Measurements from ENCODE around the gene TM4SF18.
"Not testable (repeated sequence)": the region's sequence is repeated elsewhere in the genome, so short reads cannot be mapped to it uniquely, and the experiment has no call there.

Gene TM4SF18

DNA sequence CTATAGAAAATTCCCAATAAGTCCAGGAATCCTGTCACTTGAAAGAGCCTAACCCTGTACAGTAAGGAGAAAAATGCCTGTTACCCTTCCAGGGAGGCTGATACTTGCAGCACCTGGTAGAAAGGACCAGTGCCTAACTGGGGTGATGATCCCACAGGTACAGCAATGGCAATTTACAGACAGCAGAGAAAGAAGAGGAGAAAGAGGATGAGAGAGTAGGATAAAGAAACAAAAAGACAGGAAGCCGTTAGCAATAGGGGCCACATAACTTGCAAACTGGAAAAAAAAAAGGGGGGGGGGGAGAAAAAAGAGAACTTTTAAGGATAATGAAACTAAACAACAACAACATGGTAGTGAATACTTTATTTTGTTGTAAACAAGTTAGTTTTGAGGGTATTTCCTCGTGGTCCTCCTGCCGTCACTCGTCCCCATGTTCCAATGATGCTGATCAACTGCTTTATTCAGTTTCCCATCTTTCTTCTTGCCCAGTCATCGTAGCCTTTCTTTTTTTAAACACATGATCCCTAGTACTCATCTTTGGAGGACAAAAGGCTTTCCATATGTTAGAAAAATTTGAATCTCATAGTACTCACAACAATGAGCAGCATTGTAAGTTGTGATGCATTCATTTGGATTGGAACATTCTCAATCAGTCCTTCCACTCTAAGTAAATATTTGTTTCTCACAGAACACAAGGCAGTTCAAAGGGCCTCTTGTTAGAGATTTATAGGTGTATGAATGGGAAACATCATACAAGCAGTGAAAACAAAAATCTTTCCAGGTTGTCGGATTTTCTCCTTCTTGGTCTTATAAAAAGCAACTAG is 35.5 kb upstream of the TM4SF18 start:
- no peak for DNase-seq (ENCODE audit: low read depth in 2 of 2)

DNA sequence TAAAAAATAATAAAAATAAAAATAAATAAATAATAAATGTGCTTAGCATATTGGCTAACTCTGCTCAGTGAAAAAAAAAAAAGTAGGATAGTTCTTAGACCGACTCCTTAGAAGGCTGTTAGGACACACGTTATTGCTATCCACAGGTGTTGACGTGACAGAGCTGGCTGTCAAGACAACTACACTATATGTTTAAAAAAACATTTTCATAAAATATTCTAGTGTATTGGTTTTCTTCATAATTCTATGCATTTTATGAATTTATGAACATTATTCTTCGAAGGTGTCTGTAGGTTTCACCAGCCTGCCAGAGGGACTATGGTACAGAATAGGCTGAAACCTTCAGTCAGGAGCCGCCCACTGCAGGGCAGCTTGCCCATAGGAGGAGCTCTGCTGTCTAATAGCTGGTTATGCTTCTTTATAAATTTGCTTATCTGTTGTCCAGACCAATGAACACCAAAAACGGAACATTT is 34.8 kb upstream of the TM4SF18 start:
- no peak for DNase-seq (ENCODE audit: low read depth in 2 of 2)

DNA sequence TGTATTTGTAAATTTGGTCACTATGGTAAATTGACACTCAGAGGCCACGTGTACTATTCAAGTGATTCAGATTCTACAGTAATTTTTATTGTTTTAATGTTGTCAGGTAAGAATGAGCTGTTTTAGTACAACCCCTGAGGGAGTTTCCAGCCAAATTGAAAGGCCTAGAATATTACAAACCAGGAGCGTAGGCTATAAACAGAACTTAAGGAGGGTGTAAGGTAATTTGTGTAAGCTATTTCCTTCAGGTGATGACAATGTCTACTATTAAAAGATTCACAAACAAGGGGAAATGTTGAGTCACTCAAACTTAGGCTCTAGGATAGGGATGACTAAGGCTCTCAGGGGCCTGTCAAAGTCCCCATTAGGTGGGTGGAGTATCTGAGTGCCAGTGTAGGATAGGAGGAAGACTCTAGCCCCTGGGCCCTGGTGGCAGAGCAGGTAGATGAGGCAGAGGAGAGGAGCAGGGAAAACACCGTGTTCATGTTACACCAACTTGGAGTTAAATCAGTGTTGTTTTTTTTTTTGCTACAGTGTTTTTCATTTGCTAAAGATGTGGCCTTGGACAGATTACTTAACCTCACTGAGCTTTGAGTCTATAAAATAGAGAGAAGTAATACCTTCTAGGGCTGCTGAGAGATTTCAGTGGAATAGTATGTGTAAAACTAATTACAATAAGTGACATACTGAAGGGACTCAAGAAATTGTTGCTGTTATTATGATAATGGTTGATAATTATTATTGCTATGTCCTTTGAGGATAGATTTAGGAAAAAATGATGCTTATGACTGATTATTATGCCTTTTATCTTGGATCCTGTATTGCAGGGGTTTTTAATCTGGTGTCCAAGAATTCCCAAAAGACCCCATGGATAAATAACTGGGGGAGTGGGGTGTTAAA is 33.8 kb upstream of the TM4SF18 start:
- DNase-seq (ENCODE audit: low read depth in 2 of 2): no peak

DNA sequence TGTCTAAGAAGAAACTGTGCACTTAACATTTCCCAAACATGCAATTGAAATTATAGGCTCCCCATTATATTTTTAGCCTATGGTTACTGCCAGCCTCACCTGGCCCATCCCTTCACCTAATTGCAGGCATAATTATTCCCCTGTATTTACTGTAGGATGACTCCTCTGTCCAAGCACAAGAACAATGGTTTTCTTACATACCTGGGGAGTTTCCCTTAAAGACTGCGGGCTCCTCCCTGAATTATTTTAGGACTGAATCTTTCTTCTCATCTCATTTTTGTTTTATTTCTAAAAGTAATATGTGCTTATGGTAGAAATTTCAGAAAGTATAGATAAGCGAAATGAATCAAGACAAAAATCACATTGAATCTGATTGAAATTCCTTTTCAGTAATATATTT is 32.6 kb upstream of the TM4SF18 start:
- DNase-seq (ENCODE audit: low read depth in 2 of 2): no peak

DNA sequence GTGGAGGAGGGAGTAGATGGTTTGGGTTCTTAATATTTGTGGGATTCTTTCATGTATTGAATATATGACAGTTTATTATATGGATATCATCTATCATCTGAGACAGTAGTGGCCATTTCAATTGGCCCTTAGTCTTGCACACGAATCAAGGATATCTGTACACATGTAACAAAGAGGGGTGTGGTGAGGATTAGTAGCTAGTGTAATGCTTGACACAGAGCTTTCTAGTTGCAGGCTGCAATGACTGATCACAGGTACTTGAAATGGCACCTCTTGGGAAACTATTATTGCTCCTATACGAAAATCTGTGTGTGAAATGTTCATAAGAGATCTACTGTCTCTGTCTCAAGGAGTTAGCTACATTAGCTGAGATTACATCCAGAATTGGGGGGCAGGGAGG is 31.2 kb upstream of the TM4SF18 start:
- no peak for DNase-seq (ENCODE audit: low read depth in 2 of 2)

DNA sequence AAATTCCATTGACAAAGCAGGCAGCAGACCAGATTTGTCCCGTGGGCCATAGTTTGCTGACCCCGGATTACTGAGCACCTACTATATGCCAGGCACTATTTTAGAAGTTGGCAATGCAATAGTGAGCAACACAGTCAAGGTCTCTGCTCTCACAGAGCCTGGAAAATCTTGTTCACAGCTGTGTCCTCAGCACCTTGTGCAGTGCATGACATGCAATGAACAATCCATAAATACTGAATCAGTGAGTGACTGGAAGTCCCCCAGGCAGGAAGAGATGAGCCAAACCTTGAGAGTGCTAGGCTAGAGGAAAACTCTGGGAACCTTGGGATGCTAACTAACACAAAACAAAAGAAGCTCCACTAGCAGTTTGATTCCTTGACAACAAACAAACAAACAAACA is 29.6 kb upstream of the TM4SF18 start:
- no peak for DNase-seq (ENCODE audit: low read depth in 2 of 2)

DNA sequence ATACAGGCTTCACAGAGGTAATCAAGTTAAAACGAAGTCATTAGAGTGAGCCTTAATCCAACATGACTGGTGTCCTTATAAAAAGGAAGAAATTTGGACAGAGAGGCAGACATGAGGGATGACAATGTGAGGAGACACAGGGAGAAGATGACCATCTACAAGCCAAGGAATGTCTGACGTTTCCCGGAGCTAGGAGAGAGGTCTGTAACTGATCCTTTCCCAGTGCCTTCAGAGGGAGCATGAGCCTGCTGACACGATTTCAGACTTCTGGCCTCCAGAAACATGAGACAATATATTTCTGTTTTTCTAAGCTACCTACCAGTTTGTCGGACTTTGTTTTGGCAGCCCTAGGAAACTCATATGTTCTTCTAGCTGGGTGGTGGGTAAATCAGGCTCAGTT is 28.9 kb upstream of the TM4SF18 start:
- DNase-seq (ENCODE audit: low read depth in 2 of 2): no peak

DNA sequence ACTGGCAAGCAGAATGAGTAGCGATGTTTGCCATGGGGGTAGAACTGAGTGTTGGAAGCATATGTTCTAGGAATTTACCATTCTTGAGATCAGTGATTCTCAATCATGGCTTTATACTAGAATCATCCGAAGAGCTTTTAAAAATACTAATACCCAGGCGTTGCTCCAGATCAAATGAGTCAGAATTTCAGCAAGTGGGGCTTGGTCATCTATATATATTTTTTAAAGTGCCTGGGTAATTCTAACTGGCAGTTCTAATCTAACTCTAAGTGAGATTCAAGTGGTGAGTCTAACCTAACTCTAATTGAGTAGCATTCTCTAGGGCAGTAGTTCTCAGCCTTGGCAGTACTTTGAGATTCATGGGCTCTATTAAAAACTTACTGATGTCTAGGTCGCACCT is 23.2 kb upstream of the TM4SF18 start:
- no peak for DNase-seq (ENCODE audit: low read depth in 2 of 2)

DNA sequence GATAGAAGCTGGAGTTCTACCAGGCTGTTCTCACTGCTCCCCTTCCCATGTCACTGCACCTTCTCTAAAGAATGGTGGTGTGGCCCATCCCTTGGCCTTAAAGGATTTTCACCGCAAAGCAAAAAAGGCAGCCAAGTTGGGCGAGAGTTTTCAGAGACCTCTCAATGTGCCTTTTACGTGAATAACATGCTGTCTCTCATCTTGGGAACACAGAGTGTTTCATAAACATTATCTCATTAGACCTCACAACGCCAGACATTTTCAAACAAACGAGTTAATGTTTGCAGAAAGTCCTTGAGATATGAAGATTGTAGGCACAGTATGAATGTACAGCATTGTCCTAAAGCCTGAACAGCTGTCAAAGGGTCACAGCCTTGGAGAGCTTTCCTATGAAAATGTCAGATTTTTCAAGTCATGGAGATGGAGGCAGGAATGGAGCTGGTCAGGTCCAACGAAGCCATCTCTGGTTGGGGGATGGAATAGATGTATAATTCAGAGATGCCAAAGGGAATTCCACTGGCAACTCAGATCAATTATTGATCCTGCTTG is 22.7 kb upstream of the TM4SF18 start:
- DNase-seq (ENCODE audit: low read depth in 2 of 2): no peak

DNA sequence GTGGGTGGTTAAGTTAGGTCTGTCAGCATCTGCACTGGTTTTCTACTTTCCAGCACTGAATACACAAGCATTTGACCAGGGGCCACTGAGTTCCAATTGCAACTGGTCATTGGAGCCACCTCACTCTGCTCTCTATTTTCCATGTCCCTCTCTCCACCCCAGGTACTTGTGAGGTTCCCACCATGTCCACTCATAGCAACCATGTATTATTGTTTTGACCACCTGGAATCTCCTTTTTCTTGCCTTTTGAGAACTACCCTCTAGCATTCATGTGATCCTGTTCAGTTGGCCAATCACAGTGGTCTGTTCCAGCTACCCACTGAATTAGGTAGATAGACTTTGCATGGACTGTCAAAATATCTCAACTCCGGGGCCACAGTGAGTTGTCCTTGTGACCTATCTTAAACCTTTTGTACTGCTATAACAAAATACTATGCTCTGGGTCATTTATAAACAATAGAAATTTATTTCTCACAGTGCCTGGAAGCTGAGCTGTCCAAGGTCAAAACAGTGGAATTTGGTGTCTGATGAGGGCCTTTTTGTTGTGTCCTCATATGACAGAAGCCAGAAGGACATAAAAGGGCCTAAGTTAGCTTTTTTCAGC is 20.2 kb upstream of the TM4SF18 start:
- no peak for DNase-seq (ENCODE audit: low read depth in 2 of 2)

DNA sequence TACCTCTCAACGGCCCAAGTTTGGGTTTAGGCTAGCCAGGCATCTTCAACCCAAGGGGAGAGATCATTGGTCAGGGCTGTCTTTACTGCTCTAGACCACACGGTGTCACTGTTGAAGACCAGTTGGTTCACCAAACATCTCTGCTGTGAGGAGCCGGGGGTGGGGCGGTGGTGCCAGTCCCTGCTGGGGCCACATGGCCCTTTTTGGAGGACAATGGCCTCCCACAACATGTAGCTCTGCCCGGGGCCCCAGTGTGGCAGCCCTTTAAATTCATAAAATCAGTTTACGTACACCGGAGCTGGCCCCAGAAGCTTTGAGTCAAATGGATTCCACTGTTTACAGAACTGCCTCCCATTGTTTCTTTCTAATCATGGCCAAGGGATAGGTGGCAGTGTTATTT is 19.1 kb upstream of the TM4SF18 start:
- DNase-seq (ENCODE audit: low read depth in 2 of 2): peak; percentile 10 to 11

DNA sequence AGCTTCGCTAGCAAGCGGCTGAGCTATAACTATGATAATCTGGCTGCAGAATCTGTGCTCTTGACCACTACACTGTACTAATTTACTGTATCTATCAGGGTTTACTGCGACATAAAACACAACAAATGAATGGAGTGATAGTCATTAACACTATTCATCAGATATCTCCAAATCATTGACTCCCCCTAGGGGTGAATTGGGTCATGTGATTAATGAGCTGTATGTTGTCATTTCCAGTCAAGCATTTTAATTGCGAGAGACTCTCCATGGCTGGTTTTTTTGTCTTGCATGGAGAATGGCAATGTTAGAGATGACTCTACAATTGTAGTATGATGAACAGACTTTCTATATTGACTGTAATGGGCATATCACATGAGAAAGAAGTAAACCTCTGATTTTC is 10.5 kb upstream of the TM4SF18 start:
- DNase-seq (ENCODE audit: low read depth in 2 of 2): no peak

DNA sequence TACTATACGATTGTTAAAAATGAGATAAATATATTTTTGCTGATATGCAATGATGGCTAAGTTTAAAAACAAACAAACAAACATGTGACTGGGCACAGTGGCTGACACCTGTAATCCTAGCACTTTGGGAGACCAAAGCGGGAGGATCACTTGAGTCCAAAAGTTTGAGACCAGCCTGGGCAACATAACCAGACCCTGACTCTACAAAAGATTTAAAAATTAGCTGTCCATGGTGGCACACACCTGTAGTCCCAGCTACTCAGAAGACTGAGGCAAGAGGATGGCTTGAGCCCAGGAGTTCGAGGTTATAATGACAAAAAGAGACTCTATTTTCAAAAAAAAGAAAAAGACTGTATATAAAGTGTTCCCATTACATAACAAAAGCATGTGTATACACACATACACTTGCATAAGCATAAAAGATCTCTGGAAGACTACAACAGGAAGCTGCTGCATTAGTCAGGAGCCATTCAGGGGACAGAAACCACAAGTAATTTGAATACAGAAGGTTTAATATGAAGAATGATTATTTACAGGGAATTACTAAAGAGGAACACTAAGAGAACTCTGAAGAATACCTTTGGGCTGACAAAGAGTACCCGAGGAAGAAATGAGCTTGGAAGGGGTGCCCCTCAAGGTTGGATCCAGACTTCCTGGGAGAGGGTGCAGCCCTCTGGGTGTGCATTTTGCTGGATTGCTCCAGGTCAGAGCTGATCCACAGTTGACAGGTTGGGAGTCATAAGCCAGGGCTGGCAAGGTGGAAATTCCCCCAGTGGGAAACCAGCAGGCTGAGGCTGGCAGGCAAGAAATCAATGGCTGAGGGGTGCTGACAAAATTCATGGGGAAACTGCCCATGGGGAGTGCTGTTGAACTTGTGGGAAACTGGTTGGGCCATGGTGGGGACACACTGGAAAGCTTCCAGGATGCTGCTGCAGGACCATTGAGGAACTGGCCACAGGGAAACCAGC is 9.3 kb upstream of the TM4SF18 start:
- DNase-seq (ENCODE audit: low read depth in 2 of 2): no peak

DNA sequence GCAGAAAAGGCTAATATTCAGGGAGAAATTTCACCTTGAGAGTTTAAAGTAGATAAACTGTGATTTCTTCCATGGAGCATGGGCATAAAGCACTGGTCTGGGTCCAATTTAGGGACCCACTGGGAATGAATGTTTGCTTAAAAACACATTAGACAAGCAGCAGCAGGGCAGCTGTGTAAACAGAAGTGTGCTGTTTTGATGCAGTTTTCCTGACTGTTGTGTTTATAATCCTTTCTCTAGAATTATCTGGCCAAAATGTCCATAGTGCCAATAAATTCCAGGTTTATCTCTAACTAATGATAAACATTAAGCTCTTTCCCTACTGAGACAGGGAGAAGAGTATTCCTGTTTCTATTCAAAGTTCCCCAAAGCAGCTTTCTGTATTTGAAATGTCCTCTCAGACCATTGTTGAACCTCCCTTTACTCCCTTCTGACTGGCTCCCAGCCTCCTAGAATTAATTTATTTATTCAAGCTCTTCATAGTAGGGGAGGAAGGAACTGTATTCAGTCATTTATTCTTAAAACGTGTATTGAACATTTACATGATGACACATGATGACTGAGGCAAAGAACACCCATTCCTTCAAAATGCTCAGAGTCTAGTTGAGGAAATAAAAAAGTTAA is 7.0 kb upstream of the TM4SF18 start:
- DNase-seq (ENCODE audit: low read depth in 2 of 2): no peak

DNA sequence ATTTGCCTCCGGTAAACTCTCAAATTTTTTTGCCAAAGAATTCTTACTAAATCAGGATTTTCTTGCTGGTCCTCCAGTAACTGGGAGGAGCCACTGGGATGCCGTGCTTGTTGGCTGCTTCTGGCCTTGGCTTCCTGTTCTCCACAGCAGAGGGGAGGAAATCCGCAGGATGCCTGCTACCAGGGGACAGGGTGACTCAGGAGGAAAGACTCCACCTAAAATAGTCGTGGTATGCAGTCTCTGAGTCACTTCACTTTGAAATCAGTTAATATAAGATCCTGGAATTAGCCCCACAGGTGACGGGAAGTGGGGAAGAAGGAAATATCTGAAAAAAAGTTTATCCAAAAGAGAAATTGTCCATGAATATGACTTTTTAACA is 6.5 kb upstream of the TM4SF18 start:
- DNase-seq (ENCODE audit: low read depth in 2 of 2): no peak

DNA sequence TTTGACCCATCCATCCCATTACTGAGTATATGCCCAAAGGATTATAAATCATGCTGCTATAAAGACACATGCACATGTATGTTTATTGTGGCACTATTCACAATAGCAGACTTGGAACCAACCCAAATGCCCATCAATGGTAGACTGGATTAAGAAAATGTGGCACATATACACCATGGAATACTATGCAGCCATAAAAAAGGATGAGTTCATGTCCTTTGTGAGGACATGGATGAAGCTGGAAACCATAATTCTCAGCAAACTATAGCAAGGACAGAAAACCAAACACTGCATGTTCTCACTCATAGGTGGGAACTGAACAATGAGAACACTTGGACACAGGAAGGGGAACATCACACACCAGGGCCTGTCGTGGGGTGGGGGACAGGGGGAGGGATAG is 4.0 kb upstream of the TM4SF18 start:
- DNase-seq (ENCODE audit: low read depth in 2 of 2): not testable (repeated sequence)

DNA sequence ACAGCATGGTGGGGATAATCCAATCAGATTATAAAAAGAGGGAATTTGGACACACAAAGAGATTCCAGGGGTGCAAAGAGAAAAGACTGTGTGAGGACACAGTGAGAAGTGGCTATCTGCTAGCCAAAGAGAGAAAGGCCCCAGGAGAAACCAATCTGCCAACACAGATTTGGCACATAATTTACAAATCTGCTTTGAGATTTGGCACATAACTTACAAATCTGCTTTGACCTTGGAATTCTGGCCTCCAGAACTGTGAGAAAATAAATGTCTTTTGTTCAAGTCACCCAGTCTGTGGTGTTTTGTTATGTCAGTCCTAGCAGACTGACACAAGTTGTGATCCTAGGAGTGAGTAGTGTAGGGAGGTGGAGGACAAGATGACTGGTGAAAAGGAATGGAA is 3.5 kb upstream of the TM4SF18 start:
- DNase-seq (ENCODE audit: low read depth in 2 of 2): no peak

DNA sequence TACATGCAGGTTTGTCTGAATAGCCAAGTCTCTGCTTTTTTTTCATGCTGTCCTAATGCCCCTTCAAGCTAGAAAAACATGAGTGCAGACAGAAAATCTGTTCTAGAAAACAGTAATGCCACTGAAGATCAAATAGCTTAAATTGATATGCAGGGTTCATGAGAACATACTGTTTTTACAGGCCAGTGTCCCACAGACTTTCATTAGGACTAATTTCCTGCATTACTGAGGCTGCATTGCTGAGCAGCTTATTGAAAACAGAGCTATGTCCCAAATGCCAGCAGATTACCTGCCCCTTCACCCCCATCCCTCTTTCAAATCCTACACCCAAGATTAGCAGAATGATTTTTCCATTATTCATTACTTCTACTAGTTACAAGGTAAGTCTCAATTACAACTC is 665 bp downstream of the TM4SF18 start:
- no peak for DNase-seq (ENCODE audit: low read depth in 2 of 2)

DNA sequence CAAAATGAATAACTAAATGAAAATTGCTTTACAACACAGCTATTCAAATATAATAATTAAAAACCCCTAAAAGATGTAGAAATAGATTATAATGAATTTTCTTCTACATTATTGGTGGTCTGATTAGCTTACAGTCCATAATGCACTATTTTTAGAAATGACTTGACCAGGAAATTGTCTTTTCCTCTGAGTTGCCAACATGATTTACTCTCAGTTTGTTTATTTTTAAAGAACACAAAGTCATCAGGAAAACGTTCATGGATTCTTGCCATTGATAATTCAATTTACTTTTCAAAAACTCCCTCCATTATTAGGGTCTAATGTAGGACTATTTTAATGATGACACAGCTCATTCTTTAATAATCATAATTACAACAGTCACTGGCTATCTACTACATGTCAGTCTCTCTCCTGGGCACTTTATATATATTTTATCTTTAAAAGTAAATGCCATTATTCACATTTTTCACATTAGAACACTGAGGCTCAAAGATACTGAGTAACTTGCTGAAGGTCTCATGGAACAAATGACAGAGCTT is 1.1 kb downstream of the TM4SF18 start:
- DNase-seq (ENCODE audit: low read depth in 2 of 2): no peak

DNA sequence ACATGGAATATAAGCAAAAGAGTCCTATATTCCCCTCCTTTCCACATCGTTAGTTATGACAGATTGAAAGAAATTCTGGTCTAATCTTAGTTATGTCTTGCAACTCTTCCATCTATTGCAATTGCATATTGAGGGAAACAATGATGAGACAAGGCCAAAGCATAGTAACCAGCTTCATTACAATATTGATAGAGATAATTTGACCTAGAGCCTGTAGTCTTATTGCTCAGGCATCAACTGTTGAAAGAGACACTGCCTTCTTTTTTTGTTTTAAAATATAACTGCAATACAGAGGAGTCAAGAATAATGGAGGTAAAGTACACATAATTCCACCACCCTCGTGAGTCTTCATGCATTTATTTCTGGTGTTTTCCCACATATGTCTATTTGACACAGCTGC is 2.0 kb downstream of the TM4SF18 start:
- no peak for DNase-seq (ENCODE audit: low read depth in 2 of 2)

Measured in stimulated activated CD4-positive, alpha-beta T cell treated with anti-CD3 and anti-CD28 coated beads, Interleukin-4, amount 100 ng/mL, for 48 hours (primary cell).